HepG2 (cell line): ENCODE results near the gene STK11. TPM values are rescaled to one million over a fixed set of nuclear protein-coding genes. Genes with fewer than 3 reads are reported as not detected.

Experiments used
- CREB1 ChIP-seq, 2 experiments: fragments of 450-650 bp in 1 of 2; IDR thresholded peaks; 2 replicates each; pipeline ENCODE4 v1.6.1; 2016 to 2017; ENCODE audit warnings: control low read depth in 1 of 2, mild to moderate bottlenecking in 1 of 2, missing compliant biosample characterization in 1 of 2, missing genetic modification characterization in 1 of 2
- CSRNP2 ChIP-seq: sonication (generic); formaldehyde crosslinking; conservative IDR thresholded peaks from 2 replicates; pipeline ENCODE4 v1.8.0; 2022; ENCODE audit warnings: low read depth, missing genetic modification reagents
- DRAP1 ChIP-seq: IDR thresholded peaks from 2 replicates; pipeline ENCODE4 v1.6.1; 2016; ENCODE audit warnings: missing genetic modification reagents, missing compliant biosample characterization
- HNF4A ChIP-seq: sonication (generic); formaldehyde crosslinking; IDR thresholded peaks from 2 replicates; pipeline ENCODE4 v1.4.0; 2020; ENCODE audit warnings: missing genetic modification reagents
- MTA1 ChIP-seq: sonication (generic); formaldehyde crosslinking; IDR thresholded peaks from 2 replicates; pipeline ENCODE4 v1.4.0; 2020; ENCODE audit warnings: missing genetic modification reagents, mild to moderate bottlenecking, borderline replicate concordance
- RARA ChIP-seq: IDR thresholded peaks from 2 replicates; pipeline ENCODE4 v1.6.1; 2016; ENCODE audit warnings: missing genetic modification reagents, missing compliant biosample characterization
- RBFOX2 ChIP-seq: fragments of 200-400 bp; formaldehyde crosslinking; IDR thresholded peaks from 2 replicates; pipeline ENCODE4 v1.6.1; 2017; ENCODE audit warnings: low read depth, mild to moderate bottlenecking, low read length
- SALL1 ChIP-seq: sonication (generic); formaldehyde crosslinking; IDR thresholded peaks from 2 replicates; pipeline ENCODE4 v1.8.0; 2022; ENCODE audit warnings: mild to moderate bottlenecking, missing genetic modification reagents
- UBTF ChIP-seq: sonication (generic); formaldehyde crosslinking; IDR thresholded peaks from 2 replicates; pipeline ENCODE4 v1.4.0; 2020; ENCODE audit warnings: mild to moderate bottlenecking, missing genetic modification reagents
- ZBTB4 ChIP-seq: sonication (generic); formaldehyde crosslinking; IDR thresholded peaks from 2 replicates; pipeline ENCODE4 v1.4.0; 2020; ENCODE audit warnings: missing genetic modification reagents, mild to moderate bottlenecking, borderline replicate concordance
- ZNF280D ChIP-seq: sonication (generic); formaldehyde crosslinking; IDR thresholded peaks from 2 replicates; pipeline ENCODE4 v1.5.1; 2020; ENCODE audit warnings: mild to moderate bottlenecking, missing genetic modification reagents
- ZNF326 ChIP-seq: sonication (generic); formaldehyde crosslinking; IDR thresholded peaks from 2 replicates; pipeline ENCODE4 v1.4.0; 2020; ENCODE audit warnings: missing genetic modification reagents, borderline replicate concordance
- ZNF576 ChIP-seq: sonication (generic); formaldehyde crosslinking; IDR thresholded peaks from 2 replicates; pipeline ENCODE4 v1.4.0; 2020; ENCODE audit warnings: mild to moderate bottlenecking, missing genetic modification reagents
- polyA plus RNA-seq, 8 experiments: library from polyadenylated mRNA; depleted of rRNA in 3 of 8; stranded (reverse) in 7 of 8; unstranded in 1 of 8; fragments of >200 nt; fragmentation: Illumina TruSeq in 4 of 8; extraction: Trizol in 4 of 8; gene quantifications; 2 replicates each; pipeline versions ENCODE4 v1.2.1 to v1.2.3, GENCODE V29; 2011 to 2016; ENCODE audit warnings: low read depth in 4 of 8, missing spikeins in 1 of 8, mixed read lengths in 1 of 8; ENCODE audit not compliant: insufficient read depth in 1 of 8
- total RNA-seq, 5 experiments: library from RNA; depleted of rRNA; stranded (reverse); fragments of >200 nt; fragmentation: Illumina TruSeq; extraction: Trizol; gene quantifications; 2 replicates each; pipeline ENCODE4 v1.2.3, GENCODE V29; 2016; ENCODE audit warnings: low read depth in 1 of 5

STK11 gene
- total and polyA plus RNA-seq, 2 of the 13 experiments (the other 11 are each of a cell fraction or from before 2014, with no cell fraction given): 27.5 to 43.6 TPM

- peak; percentile 81; the same call in 1 of the 2 replicates for TF ChIP-seq ZBTB4 (CRISPR knock-in tag)
- TF ChIP-seq HNF4A (CRISPR knock-in tag): peak; percentile 53; the same call in 1 of the 2 replicates
- no peak for TF ChIP-seq CSRNP2
- TF ChIP-seq ZNF326 (CRISPR knock-in tag): 0 out of 2 replicates have a peak, but pooled peaks have one; percentile 5
- TF ChIP-seq ZNF576 (CRISPR knock-in tag): no peak
- TF ChIP-seq SALL1 (CRISPR knock-in tag): peak; percentile 19; the same call in 1 of the 2 replicates
- TF ChIP-seq UBTF (CRISPR knock-in tag): 0 out of 2 replicates have a peak, but pooled peaks have one; percentile 44
- no peak for TF ChIP-seq DRAP1 (CRISPR knock-in tag)
- TF ChIP-seq CREB1 (IDR thresholded peaks at IDR 0.05): no peak
- TF ChIP-seq CREB1 (CRISPR knock-in tag; IDR thresholded peaks at IDR 0.05): no peak
- peak; percentile 60 for TF ChIP-seq RARA (CRISPR knock-in tag)
- TF ChIP-seq MTA1: peak; percentile 56; the same call in 1 of the 2 replicates
- TF ChIP-seq ZNF280D (CRISPR knock-in tag): 0 out of 2 replicates have a peak, but pooled peaks have one; percentile 28
- TF ChIP-seq RBFOX2: peak; percentile 54
Measured at GRCh38 chr19:1166872-1167573, 38.6 kb upstream of the STK11 start (continued).
